ENCODE data around the gene SIK1. TPM values are rescaled to one million over a fixed set of nuclear protein-coding genes. Genes with fewer than 3 reads are reported as not detected.

SIK1 gene
- total RNA-seq, 2 donors from 2014 or later = 3.7 to 8.4 TPM

DNA sequence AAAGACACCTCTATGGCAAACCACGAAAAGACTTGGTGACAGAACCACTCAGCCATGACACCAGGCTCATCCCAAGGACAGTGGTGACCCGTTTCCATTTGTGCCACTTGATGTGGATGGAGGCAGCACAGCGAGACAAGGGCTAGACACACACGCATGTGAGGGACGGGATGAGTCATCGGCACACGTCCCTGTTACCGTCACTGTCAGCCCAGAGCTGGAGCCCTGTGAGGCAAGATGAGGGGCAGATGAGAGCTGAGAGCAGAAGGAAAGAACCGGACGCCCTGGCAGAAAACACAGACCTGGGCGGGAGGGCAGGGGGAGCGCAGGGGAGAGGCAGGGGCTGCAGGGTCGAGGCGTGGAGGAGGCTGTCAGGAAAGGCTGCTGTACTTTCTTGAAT lies 57.8 kb downstream of the SIK1 start:
- no peaks in the 10 kb centered on the region for H3K27me3 ChIP-seq
- DNase-seq = no peak
- no peak overlapping the region for H3K9ac ChIP-seq (ENCODE audit: low read depth in 2 of 2, low read length in 2 of 2)
- H3K27ac ChIP-seq = no peak overlapping the region
- no peaks in the 10 kb centered on the region for H3K36me3 ChIP-seq
- TF ChIP-seq, protein P1, sequence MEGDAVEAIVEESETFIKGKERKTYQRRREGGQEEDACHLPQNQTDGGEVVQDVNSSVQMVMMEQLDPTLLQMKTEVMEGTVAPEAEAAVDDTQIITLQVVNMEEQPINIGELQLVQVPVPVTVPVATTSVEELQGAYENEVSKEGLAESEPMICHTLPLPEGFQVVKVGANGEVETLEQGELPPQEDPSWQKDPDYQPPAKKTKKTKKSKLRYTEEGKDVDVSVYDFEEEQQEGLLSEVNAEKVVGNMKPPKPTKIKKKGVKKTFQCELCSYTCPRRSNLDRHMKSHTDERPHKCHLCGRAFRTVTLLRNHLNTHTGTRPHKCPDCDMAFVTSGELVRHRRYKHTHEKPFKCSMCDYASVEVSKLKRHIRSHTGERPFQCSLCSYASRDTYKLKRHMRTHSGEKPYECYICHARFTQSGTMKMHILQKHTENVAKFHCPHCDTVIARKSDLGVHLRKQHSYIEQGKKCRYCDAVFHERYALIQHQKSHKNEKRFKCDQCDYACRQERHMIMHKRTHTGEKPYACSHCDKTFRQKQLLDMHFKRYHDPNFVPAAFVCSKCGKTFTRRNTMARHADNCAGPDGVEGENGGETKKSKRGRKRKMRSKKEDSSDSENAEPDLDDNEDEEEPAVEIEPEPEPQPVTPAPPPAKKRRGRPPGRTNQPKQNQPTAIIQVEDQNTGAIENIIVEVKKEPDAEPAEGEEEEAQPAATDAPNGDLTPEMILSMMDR (IDR thresholded peaks at IDR 0.05) = no peak
- intact Hi-C loops (cut with DNase I) = no loop called here
- H3K9me3 ChIP-seq = no peaks in the 10 kb centered on the region
- no peak overlapping the region for H3K4me3 ChIP-seq
- H3K4me1 ChIP-seq = no peaks in the 10 kb centered on the region

DNA sequence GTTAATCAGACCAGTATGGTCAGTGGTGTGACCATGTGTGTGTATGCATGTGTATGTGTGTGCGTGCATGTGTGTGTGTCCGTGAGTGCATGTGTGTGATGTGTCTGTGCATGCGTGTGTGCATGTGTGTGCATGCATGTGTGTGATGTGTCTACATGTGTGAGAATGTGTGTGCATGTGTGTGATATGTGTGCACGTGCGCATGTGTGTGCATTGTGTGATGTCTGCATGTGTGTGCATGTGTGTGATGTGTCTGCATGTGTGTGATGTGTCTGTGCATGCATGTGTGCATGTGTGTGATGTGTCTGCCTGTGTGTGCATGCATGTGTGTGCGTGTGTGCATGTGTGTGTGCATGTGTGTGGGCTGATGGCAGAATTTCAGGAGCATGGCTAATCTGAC lies 58.2 kb downstream of the SIK1 start:
- intact Hi-C loops (cut with DNase I) = no loop called here
- TF ChIP-seq, protein P1 (IDR thresholded peaks at IDR 0.05) = no peak
- Histone ChIP-seq H3K27me3 (no peaks in the 10 kb centered on the region), H3K9me3 (no peaks in the 10 kb centered on the region), H3K4me1 (no peaks in the 10 kb centered on the region), H3K36me3 (no peaks in the 10 kb centered on the region), H3K4me3 (no peak overlapping the region), H3K27ac (no peak overlapping the region), H3K9ac (ENCODE audit: low read depth in 2 of 2, low read length in 2 of 2) (no peak overlapping the region)
- DNase-seq = no peak

DNA sequence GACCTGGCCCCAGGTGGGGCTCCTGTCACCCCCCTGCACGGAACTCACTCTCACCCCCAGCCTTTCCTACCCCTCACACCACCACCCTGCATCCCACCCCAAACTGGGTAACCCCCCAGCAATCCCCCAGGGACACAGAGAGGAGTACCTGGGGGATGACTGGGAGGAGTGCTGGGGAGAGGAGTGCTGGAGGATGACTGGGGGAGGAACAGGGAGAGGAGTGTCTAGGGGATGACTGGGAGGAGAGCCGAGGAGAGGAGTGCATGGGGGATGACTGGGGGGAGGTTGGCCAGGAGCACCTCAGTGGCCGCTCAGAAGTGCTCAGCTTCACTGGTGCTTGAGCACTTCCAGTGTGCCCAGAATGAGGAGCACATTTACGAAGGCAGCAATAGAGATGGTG lies 59.1 kb downstream of the SIK1 start:
- Histone ChIP-seq H3K27ac (no peak overlapping the region), H3K4me3 (no peak overlapping the region), H3K9ac (ENCODE audit: low read depth in 2 of 2, low read length in 2 of 2) (no peak overlapping the region), H3K9me3 (no peaks in the 10 kb centered on the region), H3K36me3 (no peaks in the 10 kb centered on the region), H3K4me1 (no peaks in the 10 kb centered on the region), H3K27me3 (no peaks in the 10 kb centered on the region)
- TF ChIP-seq, protein P1 (IDR thresholded peaks at IDR 0.05) = no peak
- no peak for DNase-seq
- intact Hi-C loops (cut with DNase I) = no loop called here

DNA sequence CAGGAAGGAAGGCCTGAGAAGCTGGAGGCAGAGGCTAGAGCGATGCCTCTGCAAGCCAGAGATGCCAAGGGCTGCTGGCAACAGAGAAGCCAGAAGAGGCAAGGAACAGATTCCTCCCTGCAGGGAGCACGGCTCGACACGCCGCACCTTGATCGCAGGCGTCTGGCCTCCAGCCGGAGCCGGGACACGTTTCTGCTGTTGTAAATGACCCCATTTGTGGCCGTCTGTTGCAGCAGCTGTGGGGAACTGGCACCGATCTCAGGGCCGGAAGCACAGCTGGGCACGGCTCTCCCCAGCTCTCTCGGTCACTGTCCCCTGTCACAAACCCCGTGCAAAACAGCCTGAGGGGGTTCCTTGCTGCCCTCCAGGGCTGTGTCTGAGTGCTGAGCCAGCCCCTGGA lies 59.6 kb downstream of the SIK1 start:
- Histone ChIP-seq H3K27ac (no peak overlapping the region), H3K36me3 (no peaks in the 10 kb centered on the region), H3K4me1 (no peaks in the 10 kb centered on the region), H3K27me3 (no peaks in the 10 kb centered on the region), H3K9me3 (no peaks in the 10 kb centered on the region), H3K9ac (ENCODE audit: low read depth in 2 of 2, low read length in 2 of 2) (no peak overlapping the region), H3K4me3 (no peak overlapping the region)
- TF ChIP-seq, protein P1 (IDR thresholded peaks at IDR 0.05) = no peak
- intact Hi-C loops (cut with DNase I) = no loop called here
- no peak for DNase-seq

DNA sequence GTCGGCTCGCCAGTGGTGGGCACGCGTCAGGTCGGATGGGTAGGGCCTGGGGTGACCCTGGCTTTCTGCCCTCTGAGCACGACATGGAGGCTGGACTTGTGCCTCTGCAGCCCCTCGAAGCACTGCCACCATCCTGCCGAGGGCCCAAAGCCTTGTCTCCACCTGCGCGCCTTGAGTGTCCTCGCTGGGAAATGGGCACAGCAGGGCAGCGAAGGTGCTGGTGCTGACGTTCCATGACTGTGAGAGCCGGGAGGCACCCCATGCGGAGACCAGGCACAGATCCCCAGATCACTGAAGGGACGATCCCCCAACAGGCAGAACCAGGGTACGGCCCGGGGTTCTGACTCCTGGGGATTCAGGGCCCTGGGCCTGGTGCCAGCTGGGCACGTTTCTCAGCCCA lies 60.3 kb downstream of the SIK1 start:
- H3K9ac ChIP-seq (ENCODE audit: low read depth in 2 of 2, low read length in 2 of 2) = no peak overlapping the region
- H3K36me3 ChIP-seq = no peaks in the 10 kb centered on the region
- DNase-seq = no peak
- no peak overlapping the region for H3K27ac ChIP-seq
- H3K9me3 ChIP-seq = no peaks in the 10 kb centered on the region
- no peaks in the 10 kb centered on the region for H3K4me1 ChIP-seq
- no peaks in the 10 kb centered on the region for H3K27me3 ChIP-seq
- intact Hi-C loops (cut with DNase I) = no loop called here
- H3K4me3 ChIP-seq = no peak overlapping the region
- TF ChIP-seq, protein P1 (IDR thresholded peaks at IDR 0.05) = no peak

All from colonic mucosa (tissue), 4 donors.